HG02884 (cell line): Measurements from ENCODE around the gene RAMP3.
"Not testable (repeated sequence)": the region's sequence is repeated elsewhere in the genome, so short reads cannot be mapped to it uniquely, and the experiment has no call there.

Experiments
- ATAC-seq: cut with Tn5 transposase; IDR thresholded peaks from one replicate; pipeline ENCODE4 v1.9.1; 2021; ENCODE audit warnings: mild to moderate bottlenecking, moderate library complexity; ENCODE audit not compliant: unreplicated experiment

RAMP3 gene

DNA sequence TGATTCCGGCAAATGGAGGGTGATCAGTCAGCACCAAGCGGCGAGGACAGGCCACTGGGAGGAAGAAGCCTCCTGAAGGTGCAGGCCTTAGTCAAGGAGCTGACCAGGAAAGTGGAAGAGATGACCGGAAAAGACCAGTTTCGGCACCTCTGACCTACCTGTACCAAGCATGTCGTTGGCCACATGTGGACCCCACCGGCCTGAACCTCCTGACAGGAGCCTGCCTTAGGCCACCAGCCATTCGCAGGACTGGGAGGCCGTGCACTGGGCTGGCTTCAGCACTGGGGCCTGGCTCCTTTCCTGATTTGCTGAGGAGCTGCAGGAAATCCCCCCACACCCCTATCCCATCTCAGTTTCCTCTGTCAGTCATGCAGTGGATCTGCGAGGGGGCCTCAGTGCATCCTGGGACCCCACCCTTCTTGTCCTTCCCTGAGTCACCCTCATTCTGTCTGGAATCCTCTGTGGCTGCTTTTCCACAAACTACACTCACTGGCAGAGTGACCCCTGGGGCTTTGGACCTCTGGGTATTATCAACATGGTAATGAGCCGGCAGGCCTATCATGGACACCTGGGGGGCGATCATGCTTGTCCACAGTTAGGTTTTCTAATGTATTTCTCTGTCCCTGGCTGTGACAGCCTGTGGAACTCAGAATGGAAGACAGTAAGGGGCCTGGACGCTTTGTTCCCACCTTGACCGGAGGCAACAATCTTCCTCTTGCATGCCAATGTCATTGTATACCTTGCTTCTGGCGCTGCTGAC lies 33.0 kb downstream of the RAMP3 start:
- ATAC-seq, result no peak

- ATAC-seq, result no peak
These were observed 33.8 kb downstream of the RAMP3 start for GRCh38 chr7:45191396-45191795.

- ATAC-seq, result no peak
These were observed 35.0 kb downstream of the RAMP3 start for GRCh38 chr7:45192621-45193041.

- ATAC-seq, result no peak
These were observed 36.2 kb downstream of the RAMP3 start for GRCh38 chr7:45193828-45194227.

DNA sequence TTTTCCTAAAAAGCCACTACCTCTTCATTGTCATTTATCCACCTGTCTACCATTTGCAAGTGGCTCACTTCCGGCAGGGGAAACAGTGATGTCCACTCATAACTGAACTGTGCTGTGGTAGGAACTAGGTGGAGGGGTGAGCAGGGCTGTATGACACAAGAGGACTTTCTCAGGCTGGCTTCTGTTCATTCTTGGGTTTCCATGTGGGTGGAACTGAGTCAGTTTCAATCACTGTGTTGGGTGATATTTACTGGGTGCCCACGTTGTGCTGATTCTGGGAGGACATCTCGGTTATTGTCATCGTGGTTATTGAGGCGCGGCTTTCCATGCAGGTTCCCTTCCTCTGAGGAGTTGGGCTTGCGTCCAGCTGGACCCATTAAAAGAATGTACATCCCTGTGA lies 38.8 kb downstream of the RAMP3 start:
- peak; percentile 97 for ATAC-seq

- no peak for ATAC-seq
These were observed 39.9 kb downstream of the RAMP3 start for GRCh38 chr7:45197461-45197860.

- no peak for ATAC-seq
These were observed 41.4 kb downstream of the RAMP3 start for GRCh38 chr7:45198986-45199385.

DNA sequence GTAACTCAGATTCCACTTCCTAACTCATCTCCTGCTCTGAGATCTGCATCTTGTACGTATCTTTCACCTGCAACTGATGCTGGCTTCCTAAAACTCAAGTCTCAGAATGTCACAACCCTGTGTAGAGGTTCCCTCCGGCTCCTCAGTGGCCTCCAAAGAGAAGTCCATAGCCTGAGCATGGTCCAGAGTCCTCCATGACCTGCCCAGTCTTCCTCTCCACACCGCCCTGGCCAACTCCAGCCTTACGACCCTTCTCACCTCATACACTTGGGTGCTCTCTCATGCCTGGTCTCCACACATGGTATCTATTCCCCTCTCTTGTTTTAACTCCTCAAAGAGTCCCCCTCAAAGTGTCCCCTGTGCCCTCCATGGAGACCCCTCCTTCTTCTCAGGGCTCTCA lies 41.9 kb downstream of the RAMP3 start:
- no peak for ATAC-seq

- ATAC-seq, result no peak
These were observed 45.0 kb downstream of the RAMP3 start for GRCh38 chr7:45202625-45203024.

DNA sequence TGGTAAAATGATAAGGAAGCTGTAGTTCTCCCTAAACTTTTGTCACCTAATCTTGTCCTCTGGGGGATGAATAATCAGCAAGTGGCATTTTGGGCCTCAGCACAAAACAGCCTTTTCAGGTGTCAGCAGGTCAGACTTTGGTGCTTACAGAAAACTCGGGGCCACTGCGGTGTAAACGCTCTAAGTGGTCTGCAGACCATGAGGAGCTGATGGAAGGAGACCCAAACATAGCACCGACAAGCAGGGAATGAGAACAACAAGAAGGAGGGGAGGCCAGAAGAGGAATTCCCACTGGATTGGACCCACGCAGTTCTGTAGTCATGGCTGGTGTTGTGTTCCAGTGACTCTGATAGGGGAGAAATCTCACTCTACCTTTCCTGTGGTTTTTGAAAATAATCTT lies 45.4 kb downstream of the RAMP3 start:
- ATAC-seq, result no peak

DNA sequence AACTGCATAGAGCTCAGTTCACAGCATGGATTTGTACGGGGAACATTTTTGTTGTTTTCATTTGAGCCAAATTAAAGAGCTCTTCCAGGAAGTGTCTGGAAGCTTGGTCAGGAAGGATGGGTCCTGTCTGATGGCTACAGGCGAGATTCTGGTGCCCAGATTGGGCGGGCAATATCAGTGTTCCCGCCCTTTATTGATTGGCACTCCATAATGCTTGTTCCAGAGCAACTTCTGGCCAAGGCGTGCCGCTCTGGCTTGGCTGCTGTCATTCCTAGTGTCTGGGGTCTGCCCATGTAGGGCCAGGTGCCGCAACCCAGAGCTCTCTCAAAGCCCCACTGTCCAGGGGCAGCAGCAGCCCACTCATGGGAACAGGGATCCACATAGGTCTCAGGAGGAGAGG lies 45.9 kb downstream of the RAMP3 start:
- ATAC-seq, result no peak

DNA sequence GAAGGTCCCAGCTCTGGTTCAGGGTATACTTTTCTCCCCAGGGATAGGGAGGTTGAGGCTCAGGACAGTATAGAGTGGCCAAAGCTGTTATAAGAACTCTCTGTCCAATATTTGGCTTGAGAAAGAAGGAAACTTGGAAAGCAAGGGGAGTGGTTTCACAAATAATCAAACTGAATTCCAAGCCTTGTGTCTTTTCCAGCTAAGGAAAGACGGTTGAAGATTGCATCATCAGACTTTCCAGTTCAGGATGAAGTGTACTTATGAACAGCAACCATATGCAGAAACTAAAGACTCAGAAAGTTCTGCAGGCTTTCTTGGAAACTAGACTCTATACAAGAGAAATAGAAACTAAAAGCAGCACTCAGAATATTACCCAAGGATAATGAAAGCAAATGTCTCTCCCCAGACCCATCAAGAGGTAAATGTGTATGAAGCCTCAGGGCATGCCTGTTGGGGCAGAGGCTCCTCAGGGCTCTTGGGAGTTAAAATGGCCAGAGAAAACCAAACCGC lies 46.4 kb downstream of the RAMP3 start:
- no peak for ATAC-seq

GRCh38 chr7:45206266-45206665 lies 48.7 kb downstream of the RAMP3 start:
- not testable (repeated sequence) for ATAC-seq

- ATAC-seq, result not testable (repeated sequence)
These were observed 52.3 kb downstream of the RAMP3 start for GRCh38 chr7:45209909-45210308.

DNA sequence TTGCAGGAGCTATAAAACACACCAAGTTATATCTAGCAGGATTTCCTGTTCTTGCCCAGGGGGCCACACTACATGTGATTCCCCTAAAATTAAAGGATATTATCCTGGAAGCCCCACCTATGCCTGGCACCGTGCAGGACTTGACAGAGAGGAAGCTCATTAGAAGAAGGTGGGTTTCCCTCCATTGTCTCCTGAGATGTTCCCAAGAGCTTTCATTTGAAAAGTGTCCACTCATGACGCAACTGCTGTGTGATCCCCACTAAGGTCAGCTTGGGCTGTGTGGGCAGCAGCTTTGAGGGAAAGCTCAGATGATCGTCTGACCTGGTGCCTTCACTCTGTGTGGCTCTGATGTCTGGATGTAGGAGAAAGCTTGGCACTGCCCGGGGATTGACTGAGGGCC lies 53.5 kb downstream of the RAMP3 start:
- ATAC-seq, result no peak

DNA sequence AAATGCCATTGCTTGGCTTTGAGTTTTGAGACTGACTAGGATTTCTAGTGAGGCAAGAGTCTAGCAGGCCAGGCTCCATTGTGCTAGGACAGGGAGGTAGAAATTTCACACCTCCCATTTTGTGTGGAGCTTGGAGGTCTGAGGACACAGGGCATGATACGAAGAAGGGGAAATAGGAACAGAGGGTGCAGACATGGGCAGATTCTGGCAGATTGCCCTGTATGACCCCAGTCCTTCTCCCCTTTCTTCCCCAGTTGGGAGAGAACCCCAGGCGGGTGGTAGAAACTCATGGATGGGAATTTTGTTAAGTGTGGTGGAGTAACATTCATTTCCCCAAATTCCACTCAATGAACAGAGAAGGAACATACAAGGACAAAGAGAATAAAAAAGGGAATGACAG lies 54.4 kb downstream of the RAMP3 start:
- ATAC-seq, result no peak

DNA sequence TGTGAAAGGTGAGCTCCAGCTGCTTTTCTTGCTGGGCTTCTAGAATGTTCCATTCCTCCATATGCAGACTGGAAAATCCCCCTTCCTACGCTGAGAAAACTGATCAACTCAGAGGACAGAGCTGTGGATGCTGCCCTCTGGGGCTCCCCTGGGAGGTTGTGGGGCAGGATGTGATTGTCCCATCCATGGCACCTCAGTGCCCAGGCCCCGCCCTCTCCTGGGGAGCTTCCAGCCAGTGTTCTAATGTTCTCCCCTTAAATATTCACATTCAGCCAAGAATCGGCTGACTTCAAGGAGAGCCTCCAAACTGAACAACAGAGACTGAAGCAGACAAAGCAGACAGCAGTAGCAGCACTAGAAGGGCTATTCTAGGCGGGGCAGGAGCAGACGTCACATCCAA lies 55.0 kb downstream of the RAMP3 start:
- no peak for ATAC-seq

GRCh38 chr7:45215601-45216062 lies 58.0 kb downstream of the RAMP3 start:
- ATAC-seq, result no peak

GRCh38 chr7:45216181-45216580 lies 58.6 kb downstream of the RAMP3 start:
- no peak for ATAC-seq

GRCh38 chr7:45216622-45217165 lies 59.1 kb downstream of the RAMP3 start:
- no peak for ATAC-seq

DNA sequence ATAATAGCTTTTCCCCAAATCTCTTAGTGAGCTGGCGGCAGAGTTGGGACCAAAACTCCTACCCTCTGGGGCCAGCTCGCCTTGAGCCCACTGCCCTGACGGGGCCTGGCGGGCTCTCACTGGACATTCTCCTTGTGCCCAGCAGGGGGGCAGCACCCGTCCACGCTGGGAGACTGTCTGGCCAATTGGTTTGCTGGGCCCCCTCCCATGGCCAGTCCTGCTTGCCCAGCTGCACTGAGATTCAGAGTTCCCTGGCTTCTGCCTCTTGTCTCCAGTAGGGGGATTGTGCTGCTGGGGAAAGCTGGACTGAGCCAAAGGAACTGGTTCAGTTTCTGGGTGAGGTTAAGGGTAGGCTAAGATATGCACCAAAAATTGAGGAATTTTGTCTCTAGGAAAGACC lies 59.8 kb downstream of the RAMP3 start:
- no peak for ATAC-seq

DNA sequence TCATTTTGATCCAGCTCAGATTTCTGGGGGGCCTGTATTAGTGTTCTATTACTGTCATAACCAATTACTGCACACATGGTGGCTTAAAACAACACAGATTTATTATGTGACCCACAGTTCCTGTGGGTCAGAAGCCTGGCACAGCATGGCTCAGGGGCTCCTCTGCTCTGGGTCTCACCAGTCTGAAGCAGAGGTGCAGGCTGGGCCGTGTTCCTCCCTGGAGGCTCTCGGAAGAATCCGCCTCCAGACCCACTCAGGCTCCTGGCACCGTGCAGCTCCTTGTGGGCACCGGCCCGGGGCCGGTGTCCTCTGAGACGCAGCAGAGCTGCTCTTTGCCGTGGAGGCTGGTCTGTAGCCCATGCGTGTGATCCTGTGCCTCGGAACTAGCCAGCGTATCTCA lies 61.5 kb downstream of the RAMP3 start:
- ATAC-seq, result no peak
